NCI-H1092 (cell line): Measurements from ENCODE around the gene GNPTAB.

ENCODE experiments used
- DNase-seq: peaks from one replicate; lab custom pipeline; 2025; lab: John Stamatoyannopoulos, UW

GNPTAB gene

DNA sequence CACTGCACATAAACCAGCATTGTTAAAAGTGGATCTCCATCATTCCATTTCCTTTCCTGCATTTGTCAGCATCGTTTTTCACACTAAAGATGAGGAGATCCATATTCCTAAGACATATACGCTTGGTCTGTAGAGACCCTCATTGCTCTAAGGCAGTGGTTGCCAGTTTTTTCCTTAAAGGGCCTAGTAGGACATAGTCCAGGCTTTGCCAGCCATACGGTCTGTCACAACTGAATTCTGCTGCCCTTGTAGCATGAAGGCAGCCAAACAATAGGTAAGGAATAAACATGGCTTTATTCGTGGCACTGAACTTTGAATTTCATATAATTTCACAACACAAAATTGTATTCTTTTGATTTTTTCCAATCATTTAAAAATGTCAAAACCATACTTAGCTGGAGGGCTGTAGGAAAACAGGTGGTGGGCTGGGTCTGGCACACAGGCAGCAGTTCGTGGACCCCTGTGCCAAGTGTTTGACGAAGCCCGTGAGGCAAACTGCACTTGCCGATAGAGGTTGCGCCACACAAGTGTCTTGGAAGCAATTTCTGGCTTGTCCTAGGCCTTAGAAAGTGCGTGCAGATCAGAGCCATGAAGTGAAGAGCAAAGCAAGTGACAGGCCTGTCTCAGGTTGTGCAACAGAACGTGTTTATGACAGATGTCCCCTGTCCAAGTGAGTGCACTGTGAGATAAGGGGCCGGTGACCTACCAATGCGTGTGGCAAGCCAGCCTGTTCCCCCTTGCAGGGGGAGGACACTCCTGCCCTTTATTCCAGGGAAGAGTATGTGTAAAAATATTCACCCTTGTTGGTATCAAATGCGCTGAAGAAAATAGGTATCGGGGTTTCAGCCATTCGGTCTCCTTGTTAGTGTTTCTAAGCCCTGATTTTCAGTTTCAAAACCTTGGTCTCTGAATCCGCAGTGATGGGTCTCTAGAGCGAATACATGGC lies 134.2 kb downstream of the GNPTAB start:
- DNase-seq: no peak

- no peak for DNase-seq
Measured at GRCh38 chr12:101695706-101696105, 135.1 kb downstream of the GNPTAB start.
